Measurements from ENCODE around the gene KLHL36. TPM values are rescaled to one million over a fixed set of nuclear protein-coding genes. Genes with fewer than 3 reads are reported as not detected.
"Not testable (repeated sequence)": the region's sequence is repeated elsewhere in the genome, so short reads cannot be mapped to it uniquely, and the experiment has no call there.

KLHL36 gene
- total RNA-seq, 2 donors from 2014 or later, result 35.8 to 47.0 TPM

DNA sequence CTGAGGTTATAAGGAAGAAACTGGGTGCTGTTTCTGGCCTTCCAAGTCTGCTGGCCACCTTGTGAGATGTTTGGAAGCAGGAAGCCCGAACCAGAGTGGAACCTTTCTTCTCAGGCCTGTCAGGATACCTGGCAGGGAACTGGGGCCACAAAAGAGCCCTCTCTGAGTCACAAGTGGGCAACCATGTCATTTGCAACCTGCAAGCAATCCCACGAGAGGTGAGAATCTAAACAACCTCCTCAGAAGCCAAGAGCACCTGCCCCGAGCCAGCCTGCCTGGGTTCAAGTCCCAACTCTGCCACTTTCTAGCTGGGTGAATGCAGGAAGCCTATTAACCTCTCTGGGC is 33.7 kb upstream of the KLHL36 start:
- intact Hi-C loops (cut with DNase I), result no loop called here
- ATAC-seq, result no peak
- no peak for DNase-seq

- DNase-seq (no peak), ATAC-seq (no peak)
- intact Hi-C loops (cut with DNase I), result no loop called here
These were observed 33.1 kb upstream of the KLHL36 start for GRCh38 chr16:84614968-84615813.

GRCh38 chr16:84616515-84616914 is 31.8 kb upstream of the KLHL36 start:
- intact Hi-C loops (cut with DNase I), result no loop called here
- no peak for DNase-seq
- no peak for ATAC-seq

GRCh38 chr16:84617041-84617790 is 31.1 kb upstream of the KLHL36 start:
- DNase-seq (peak; percentile 51), ATAC-seq (peak; percentile 4 to 6)
- intact Hi-C loops (cut with DNase I), result no loop called here

- intact Hi-C loops (cut with DNase I), result no loop called here
These were observed 30.3 kb upstream of the KLHL36 start, which contains the start of gene COTL1 for GRCh38 chr16:84617791-84618580. TSS of gene COTL1 (minus strand) at chr16:84618078. CDS start at chr16:84617914, 164 bp downstream.

GRCh38 chr16:84618581-84619460 is 29.5 kb upstream of the KLHL36 start:
- peak in 1 of 2 donors; percentile 60 for ATAC-seq
- peak; percentile 46 for DNase-seq
- intact Hi-C loops (cut with DNase I), result no loop called here

More at GRCh38 chr16:84617791-84618580, 30.3 kb upstream of the KLHL36 start, which contains the start of gene COTL1:
- ATAC-seq, result peak; percentile 92 to 95
- DNase-seq, result peak; percentile 99

DNA sequence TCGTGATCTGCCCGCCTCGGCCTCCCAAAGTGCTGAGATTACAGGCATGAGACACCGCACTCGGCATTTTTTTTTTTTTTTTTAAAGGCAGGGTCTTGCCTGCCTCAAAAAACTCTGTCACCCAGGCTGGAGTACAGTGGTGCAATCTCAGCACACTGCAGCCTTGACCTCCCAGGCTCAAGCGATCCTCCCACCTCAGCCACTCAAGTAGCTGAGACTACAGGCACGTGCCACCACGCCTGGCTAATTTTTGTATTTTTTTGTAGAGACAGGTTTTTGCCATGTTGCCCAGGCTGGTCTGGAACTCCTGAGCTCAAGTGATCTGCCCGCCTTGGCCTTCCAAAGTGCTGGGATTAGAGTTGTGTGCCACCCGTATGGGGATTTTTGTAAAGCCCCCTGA is 27.4 kb upstream of the KLHL36 start:
- ATAC-seq, DNase-seq: not testable (repeated sequence)
- intact Hi-C loops (cut with DNase I), result loop anchor here (5.0 to 10.0 kb wide), 2 partner anchors 104 to 106 kb away; no protein-coding TSS in a partner anchor

DNA sequence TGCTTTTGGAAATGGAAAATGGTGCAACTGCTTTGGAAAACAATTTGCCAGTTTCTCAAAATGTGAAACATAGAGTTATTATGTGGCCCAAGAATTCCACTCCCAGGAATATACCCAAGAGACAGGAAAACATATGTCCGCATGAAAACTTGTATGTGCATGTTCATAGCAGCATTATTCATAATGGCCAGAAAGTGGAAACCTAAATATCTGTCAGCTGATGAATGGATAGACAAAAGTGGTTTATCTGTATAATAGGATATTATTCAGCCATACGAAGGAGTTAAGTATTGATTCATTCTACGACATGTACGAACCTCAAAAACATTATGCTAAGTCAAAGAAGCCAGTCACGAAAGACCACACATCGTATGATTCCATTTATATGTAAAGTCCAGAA is 22.8 kb upstream of the KLHL36 start:
- ATAC-seq, result no peak
- intact Hi-C loops (cut with DNase I), result loop anchor here in 1 of 2 donors (10.0 kb wide), 1 partner anchor 99 kb away; no protein-coding TSS in a partner anchor

DNA sequence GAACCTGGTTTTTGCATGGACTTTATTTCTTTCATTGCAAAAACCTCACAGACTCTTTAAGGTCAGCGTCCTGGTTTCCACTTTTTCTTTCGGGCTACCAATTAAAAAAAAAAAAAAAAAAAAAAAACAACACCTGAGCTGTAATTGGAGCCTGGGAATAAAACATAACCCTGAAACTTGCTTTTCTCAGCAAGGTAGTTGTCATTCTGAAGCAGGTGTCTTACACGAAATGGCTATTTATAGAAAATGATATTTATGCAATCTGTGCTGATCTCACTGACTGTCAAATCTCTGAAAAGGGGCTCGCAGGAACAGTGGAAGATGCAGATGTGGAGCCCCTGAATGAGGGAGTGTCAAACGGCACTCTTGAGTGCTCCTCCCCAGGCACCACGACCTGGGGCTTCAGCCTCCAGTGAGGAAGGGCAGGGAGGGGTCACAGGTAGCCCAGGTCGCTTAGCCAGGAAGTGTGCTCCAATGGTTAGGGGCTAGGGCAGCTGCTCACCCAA is 20.0 kb upstream of the KLHL36 start:
- intact Hi-C loops (cut with DNase I), result loop anchor here in 1 of 2 donors (10.0 kb wide), 1 partner anchor 97 kb away; no protein-coding TSS in a partner anchor
- DNase-seq (no peak), ATAC-seq (no peak)

More for the DNA sequence above, 22.8 kb upstream of the KLHL36 start:
- no peak for DNase-seq

DNA sequence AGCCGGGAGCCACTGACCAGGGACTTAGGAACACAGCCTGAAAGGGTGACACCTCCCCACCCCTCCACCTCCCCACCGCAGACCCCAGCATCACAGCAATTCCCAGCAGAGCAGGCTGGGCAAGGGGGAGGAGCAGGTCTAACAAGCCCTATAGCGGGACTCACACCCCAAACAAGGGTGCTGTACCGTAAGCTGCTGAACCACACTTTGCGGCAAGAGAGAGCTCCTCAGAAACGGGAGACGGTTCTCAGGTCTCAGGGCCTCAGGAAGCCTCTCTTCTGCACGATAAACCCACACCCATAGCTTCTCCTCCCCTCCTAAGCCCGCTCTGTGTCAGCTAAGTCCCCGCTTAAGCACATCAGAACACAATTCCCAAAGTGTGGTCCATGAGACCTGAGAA is 18.7 kb upstream of the KLHL36 start:
- intact Hi-C loops (cut with DNase I), result loop anchor here in 1 of 2 donors (10.0 kb wide), 1 partner anchor 95 kb away; no protein-coding TSS in a partner anchor
- ATAC-seq, result no peak
- DNase-seq, result no peak

DNA sequence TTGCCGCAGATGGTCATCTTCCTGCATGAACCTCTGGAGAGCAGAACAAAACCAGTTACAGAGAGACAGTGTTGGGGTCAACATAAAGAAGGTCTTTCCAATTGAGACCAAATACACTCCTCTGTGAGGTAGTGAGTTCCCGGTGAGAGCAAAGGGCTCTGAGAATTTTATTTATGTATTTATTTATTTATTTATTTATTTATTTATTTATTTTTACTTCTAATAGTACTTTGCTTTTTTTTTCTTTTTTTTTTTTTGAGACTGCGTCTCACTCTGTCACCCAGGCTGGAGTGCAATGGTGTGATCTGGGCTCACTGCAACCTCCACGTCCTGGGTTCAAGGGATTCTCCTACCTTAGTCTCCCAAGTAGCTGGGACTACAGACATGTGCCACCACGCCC is 18.3 kb upstream of the KLHL36 start:
- intact Hi-C loops (cut with DNase I), result no loop called here
- no peak for DNase-seq
- ATAC-seq, result no peak

DNA sequence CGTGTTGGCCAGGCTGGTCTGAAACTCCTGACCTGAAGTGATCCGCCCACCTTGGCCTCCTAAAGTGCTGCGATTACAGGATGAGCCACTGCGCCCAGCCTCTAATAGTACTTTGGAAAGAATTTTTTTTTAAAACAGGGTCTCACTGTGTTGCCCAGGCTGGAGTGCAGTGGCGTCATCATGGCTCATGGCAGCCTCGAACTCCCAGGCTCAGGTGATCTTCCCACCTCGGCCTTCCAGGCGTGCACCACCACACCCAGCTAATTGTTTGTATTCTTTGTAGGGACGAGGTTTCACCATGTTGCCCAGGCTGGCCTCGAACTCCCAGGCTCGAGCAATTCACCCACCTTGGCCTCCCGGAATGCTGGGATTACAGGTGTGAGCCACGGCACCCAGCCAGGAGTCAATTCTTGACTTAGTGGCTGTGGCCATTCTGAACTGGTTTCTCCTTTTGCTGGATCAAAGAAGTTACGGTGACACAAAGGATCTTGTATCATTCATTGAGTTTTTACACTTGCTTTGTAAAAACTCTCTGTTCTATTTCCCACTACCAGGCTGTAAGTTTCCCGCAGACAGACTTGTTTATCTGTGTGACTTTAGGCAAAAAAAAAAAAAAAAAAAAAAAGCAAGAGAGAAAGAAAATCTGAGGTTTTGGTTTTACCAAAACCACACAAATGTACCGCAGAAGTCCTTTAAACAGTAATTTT is 17.7 kb upstream of the KLHL36 start:
- DNase-seq, result no peak
- intact Hi-C loops (cut with DNase I), result no loop called here
- no peak for ATAC-seq

DNA sequence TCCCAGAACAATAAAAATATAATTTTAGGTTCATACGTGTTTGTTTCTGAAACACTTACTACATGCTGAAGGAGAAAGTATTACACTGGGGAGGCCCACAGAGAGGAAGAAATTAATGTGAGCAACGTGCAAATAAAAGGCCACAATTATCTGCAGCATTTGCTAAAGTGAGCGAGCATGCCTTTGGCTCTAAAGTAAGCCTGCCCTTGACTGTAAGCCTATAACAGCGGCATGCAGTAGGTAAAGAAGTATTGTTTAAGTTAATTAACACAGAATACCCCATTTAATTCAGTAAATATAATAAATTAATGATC is 17.2 kb upstream of the KLHL36 start:
- ATAC-seq, result no peak
- DNase-seq, result no peak
- intact Hi-C loops (cut with DNase I), result no loop called here

- DNase-seq (no peak), ATAC-seq (no peak)
- intact Hi-C loops (cut with DNase I), result no loop called here
These were observed 16.4 kb upstream of the KLHL36 start for GRCh38 chr16:84631886-84632285.

GRCh38 chr16:84632862-84633261 is 15.4 kb upstream of the KLHL36 start:
- intact Hi-C loops (cut with DNase I), result not testable (repeated sequence)

GRCh38 chr16:84633622-84634021 is 14.7 kb upstream of the KLHL36 start:
- ATAC-seq (peak; percentile 89 to 91), DNase-seq (peak; percentile 81)
- intact Hi-C loops (cut with DNase I), result no loop called here

More at GRCh38 chr16:84632862-84633261, 15.4 kb upstream of the KLHL36 start:
- not testable (repeated sequence) for DNase-seq, ATAC-seq

GRCh38 chr16:84635702-84636101 is 12.6 kb upstream of the KLHL36 start:
- peak in 1 of 2 donors; percentile 45 for ATAC-seq
- intact Hi-C loops (cut with DNase I), result no loop called here

More at GRCh38 chr16:84635702-84636101, 12.6 kb upstream of the KLHL36 start:
- no peak for DNase-seq

Data from left cardiac atrium (tissue), 4 donors.